Activated T-cell treated with anti-CD3 and anti-CD28 coated beads, Interleukin-2, amount 50 U/mL, for 4 hours (primary cell): ENCODE data around the gene ZP4. TPM values are rescaled to one million over a fixed set of nuclear protein-coding genes. Genes with fewer than 3 reads are reported as not detected.
"Not testable (repeated sequence)": the region's sequence is repeated elsewhere in the genome, so short reads cannot be mapped to it uniquely, and the experiment has no call there.

ENCODE experiments used
- ATAC-seq, 2 donors: fragments of 200-7000 bp; cut with Tn5 transposase; one replicate each; pipeline ENCODE4 v1.10.0; 2021
- DNase-seq: peaks from one replicate; pipeline ENCODE4 v3.0.0-alpha.2; 2020
- H3K27me3 Mint-ChIP-seq: one replicate; pipeline ENCODE4 v1.8.0; 2021; ENCODE audit warnings: low read depth, mixed read lengths
- H3K36me3 Mint-ChIP-seq: one replicate; pipeline ENCODE4 v1.8.0; 2022; ENCODE audit warnings: mixed read lengths; ENCODE audit not compliant: insufficient read depth
- H3K4me1 Mint-ChIP-seq: one replicate; pipeline ENCODE4 v1.8.0; 2021; ENCODE audit warnings: low read depth, mixed read lengths
- H3K4me3 Mint-ChIP-seq: one replicate; pipeline ENCODE4 v1.8.0; 2021; ENCODE audit warnings: mild to moderate bottlenecking, moderate library complexity, mixed read lengths
- H3K9me3 Mint-ChIP-seq: one replicate; pipeline ENCODE4 v1.8.0; 2021; ENCODE audit warnings: mixed read lengths
- total RNA-seq, 3 donors: library from RNA; stranded (reverse); gene quantifications; one replicate each; pipeline ENCODE4 v1.2.1, GENCODE V29; 2021

ZP4 gene
- total RNA-seq, 3 donors from 2014 or later = not detected

- no peak for ATAC-seq
- H3K9me3 Mint-ChIP-seq = no peaks in the 10 kb centered on the region
- H3K27me3 Mint-ChIP-seq = peaks cover 14% of the 10 kb centered on the region
- DNase-seq = no peak
- H3K4me1 Mint-ChIP-seq = peaks cover 2% of the 10 kb centered on the region
- H3K36me3 Mint-ChIP-seq = no peaks in the 10 kb centered on the region
- no peak overlapping the region for H3K4me3 Mint-ChIP-seq
These were observed 27.5 kb downstream of the ZP4 start for GRCh38 chr1:237863234-237863633.

- Mint-ChIP-seq H3K36me3 (no peaks in the 10 kb centered on the region), H3K27me3 (peaks cover 14% of the 10 kb centered on the region), H3K9me3 (no peaks in the 10 kb centered on the region), H3K4me3 (no peak overlapping the region), H3K4me1 (peaks cover 2% of the 10 kb centered on the region)
- no peak for DNase-seq
- ATAC-seq = no peak
These were observed 28.8 kb downstream of the ZP4 start for GRCh38 chr1:237861944-237862343.

GRCh38 chr1:237858992-237859391, 31.7 kb downstream of the ZP4 start:
- H3K36me3 Mint-ChIP-seq = no peaks in the 10 kb centered on the region
- peaks cover 3% of the 10 kb centered on the region for H3K27me3 Mint-ChIP-seq
- ATAC-seq = no peak
- DNase-seq = no peak
- no peak overlapping the region for H3K4me3 Mint-ChIP-seq
- H3K9me3 Mint-ChIP-seq = no peaks in the 10 kb centered on the region
- no peaks in the 10 kb centered on the region for H3K4me1 Mint-ChIP-seq

- Mint-ChIP-seq H3K9me3 (no peaks in the 10 kb centered on the region), H3K4me3 (no peak overlapping the region), H3K4me1 (no peaks in the 10 kb centered on the region), H3K27me3 (peaks cover 3% of the 10 kb centered on the region), H3K36me3 (no peaks in the 10 kb centered on the region)
- ATAC-seq (no peak), DNase-seq (no peak)
These were observed 33.3 kb downstream of the ZP4 start for GRCh38 chr1:237857455-237857854.

GRCh38 chr1:237852342-237852741, 38.4 kb downstream of the ZP4 start:
- Mint-ChIP-seq H3K4me1 (no peaks in the 10 kb centered on the region), H3K27me3 (no peaks in the 10 kb centered on the region), H3K9me3 (peaks cover 3% of the 10 kb centered on the region), H3K36me3 (no peaks in the 10 kb centered on the region), H3K4me3 (no peak overlapping the region)
- DNase-seq (no peak), ATAC-seq (no peak)

- Mint-ChIP-seq H3K4me3 (no peak overlapping the region), H3K4me1 (no peaks in the 10 kb centered on the region), H3K36me3 (no peaks in the 10 kb centered on the region), H3K9me3 (peaks cover 3% of the 10 kb centered on the region), H3K27me3 (no peaks in the 10 kb centered on the region)
- ATAC-seq (no peak), DNase-seq (no peak)
These were observed 39.4 kb downstream of the ZP4 start for GRCh38 chr1:237851210-237851845.

- H3K9me3 Mint-ChIP-seq = peaks cover 13% of the 10 kb centered on the region
- DNase-seq, H3K27me3 Mint-ChIP-seq, H3K4me1 Mint-ChIP-seq, H3K4me3 Mint-ChIP-seq, ATAC-seq, H3K36me3 Mint-ChIP-seq: not testable (repeated sequence)
These were observed 47.2 kb downstream of the ZP4 start for GRCh38 chr1:237843516-237843915.

- ATAC-seq (no peak), DNase-seq (no peak)
- Mint-ChIP-seq H3K4me3 (no peak overlapping the region), H3K9me3 (peaks cover 13% of the 10 kb centered on the region), H3K36me3 (no peaks in the 10 kb centered on the region), H3K27me3 (no peaks in the 10 kb centered on the region), H3K4me1 (no peaks in the 10 kb centered on the region)
These were observed 49.2 kb downstream of the ZP4 start for GRCh38 chr1:237841485-237841884.

GRCh38 chr1:237838904-237839534, 51.7 kb downstream of the ZP4 start:
- Mint-ChIP-seq H3K9me3 (no peaks in the 10 kb centered on the region), H3K4me3 (no peak overlapping the region), H3K36me3 (no peaks in the 10 kb centered on the region), H3K27me3 (no peaks in the 10 kb centered on the region), H3K4me1 (no peaks in the 10 kb centered on the region)
- ATAC-seq (no peak), DNase-seq (no peak)

GRCh38 chr1:237838320-237838719, 52.4 kb downstream of the ZP4 start:
- Mint-ChIP-seq H3K4me1 (no peaks in the 10 kb centered on the region), H3K9me3 (no peaks in the 10 kb centered on the region), H3K4me3 (no peak overlapping the region), H3K27me3 (no peaks in the 10 kb centered on the region), H3K36me3 (no peaks in the 10 kb centered on the region)
- DNase-seq (no peak), ATAC-seq (no peak)

GRCh38 chr1:237834461-237834860, 56.3 kb downstream of the ZP4 start:
- Mint-ChIP-seq H3K4me1 (no peaks in the 10 kb centered on the region), H3K9me3 (no peaks in the 10 kb centered on the region), H3K36me3 (no peaks in the 10 kb centered on the region), H3K4me3 (no peak overlapping the region), H3K27me3 (no peaks in the 10 kb centered on the region)
- ATAC-seq (no peak), DNase-seq (no peak)

GRCh38 chr1:237834048-237834447, 56.7 kb downstream of the ZP4 start:
- no peak for DNase-seq
- no peaks in the 10 kb centered on the region for H3K4me1 Mint-ChIP-seq

GRCh38 chr1:237832858-237833257, 57.9 kb downstream of the ZP4 start:
- H3K36me3 Mint-ChIP-seq = no peaks in the 10 kb centered on the region
- no peaks in the 10 kb centered on the region for H3K9me3 Mint-ChIP-seq
- ATAC-seq = no peak
- H3K4me3 Mint-ChIP-seq = no peak overlapping the region
- no peaks in the 10 kb centered on the region for H3K4me1 Mint-ChIP-seq
- no peaks in the 10 kb centered on the region for H3K27me3 Mint-ChIP-seq
- no peak for DNase-seq

More at GRCh38 chr1:237834048-237834447, 56.7 kb downstream of the ZP4 start:
- no peak for ATAC-seq
- no peaks in the 10 kb centered on the region for H3K27me3 Mint-ChIP-seq
- H3K36me3 Mint-ChIP-seq = no peaks in the 10 kb centered on the region
- no peak overlapping the region for H3K4me3 Mint-ChIP-seq
- no peaks in the 10 kb centered on the region for H3K9me3 Mint-ChIP-seq
